ENCODE data around the gene PICK1.
A peak's percentile ranks its signal among the peaks of the same experiment; 100 is the strongest.

The PICK1 gene

GRCh38 chr22:38056969-38057891, at the start of gene PICK1:
Gene PICK1, plus strand, starts transcription at chr22:38057404. Its CDS starts 406 bp downstream, at chr22:38057810.
- peaks cover 12% of the 10 kb centered on the region for H3K4me1 Mint-ChIP-seq
- peak within 1 kb of the TSS; percentile 97 for H3K27ac Mint-ChIP-seq
- peak; percentile 84 for DNase-seq
- no peaks in the 10 kb centered on the region for H3K9me3 Mint-ChIP-seq
- peak; percentile 82 for ATAC-seq
- peak within 1 kb of the TSS; percentile 93 for H3K4me3 Mint-ChIP-seq
- H3K36me3 Mint-ChIP-seq (ENCODE audit: low read depth) = peaks cover 7% of the 10 kb centered on the region
- no peaks in the 10 kb centered on the region for H3K27me3 Mint-ChIP-seq

- ATAC-seq (no peak), DNase-seq (no peak)
- Mint-ChIP-seq H3K27ac (no peak overlapping the region), H3K9me3 (no peaks in the 10 kb centered on the region), H3K4me1 (peaks cover 5% of the 10 kb centered on the region), H3K27me3 (no peaks in the 10 kb centered on the region), H3K36me3 (ENCODE audit: low read depth) (no peaks in the 10 kb centered on the region), H3K4me3 (no peak overlapping the region)
Observed at GRCh38 chr22:38009000-38009806, 48.0 kb upstream of the PICK1 start.

GRCh38 chr22:38012604-38013072, 44.6 kb upstream of the PICK1 start:
- Mint-ChIP-seq H3K9me3 (no peaks in the 10 kb centered on the region), H3K27ac (no peak overlapping the region), H3K4me3 (no peak overlapping the region), H3K27me3 (no peaks in the 10 kb centered on the region), H3K36me3 (ENCODE audit: low read depth) (no peaks in the 10 kb centered on the region), H3K4me1 (peaks cover 5% of the 10 kb centered on the region)
- ATAC-seq = no peak
- DNase-seq = no peak

GRCh38 chr22:38014083-38014482, 43.1 kb upstream of the PICK1 start:
- Mint-ChIP-seq H3K27me3 (no peaks in the 10 kb centered on the region), H3K4me1 (peaks cover 2% of the 10 kb centered on the region)

DNA sequence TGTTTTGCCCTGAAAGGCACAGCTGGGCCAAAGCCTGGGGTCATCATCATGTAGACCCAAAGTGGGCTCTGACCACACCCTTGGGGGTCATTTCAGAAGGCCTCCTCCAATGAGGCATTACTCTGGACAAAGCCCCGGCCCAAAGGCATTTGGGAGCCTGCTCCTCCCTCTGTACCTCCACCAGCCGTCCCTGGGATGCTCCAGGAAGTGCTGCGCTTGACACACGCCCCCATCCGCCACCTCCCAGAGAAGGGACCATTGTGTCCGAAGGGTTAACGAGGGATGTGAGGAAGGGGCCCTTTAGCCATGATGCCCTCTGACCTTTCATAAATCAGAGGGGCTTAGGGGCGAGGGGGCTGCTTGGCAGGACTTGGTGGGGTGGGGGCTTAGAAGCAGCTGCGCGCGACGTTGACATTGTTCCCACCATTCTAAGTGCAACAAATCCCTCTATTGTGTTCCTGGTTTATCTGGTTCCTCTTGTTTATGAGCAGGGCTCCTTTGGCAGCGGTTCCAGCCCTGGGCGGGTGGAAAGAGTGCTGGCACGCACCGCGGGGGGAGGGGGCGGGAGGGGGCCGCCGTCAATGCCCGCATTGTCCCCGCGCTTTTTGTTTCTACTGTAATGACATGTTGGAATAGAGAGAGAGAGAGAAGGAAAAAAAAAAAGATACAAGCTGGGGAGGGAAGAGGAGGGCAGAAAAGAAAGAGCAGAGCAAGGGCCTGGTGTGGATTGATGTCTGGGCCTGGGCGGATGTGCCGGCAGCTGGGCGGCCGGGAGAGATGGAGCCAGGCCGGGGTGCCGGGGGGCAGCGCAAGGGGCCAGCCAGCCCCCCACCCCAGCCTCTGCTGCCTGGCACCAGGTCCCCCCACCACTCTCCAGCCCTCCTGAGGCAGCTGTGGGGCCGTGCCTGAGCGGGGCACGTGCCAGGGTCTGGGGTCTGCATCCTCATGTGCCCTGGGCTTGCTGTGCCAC, 40.7 kb upstream of the PICK1 start:
- no peaks in the 10 kb centered on the region for H3K4me1 Mint-ChIP-seq
- no peaks in the 10 kb centered on the region for H3K27me3 Mint-ChIP-seq
- no peak overlapping the region for H3K4me3 Mint-ChIP-seq
- no peaks in the 10 kb centered on the region for H3K9me3 Mint-ChIP-seq
- DNase-seq = no peak
- H3K27ac Mint-ChIP-seq = no peak overlapping the region
- H3K36me3 Mint-ChIP-seq (ENCODE audit: low read depth) = no peaks in the 10 kb centered on the region
- no peak for ATAC-seq

More at GRCh38 chr22:38014083-38014482, 43.1 kb upstream of the PICK1 start:
- no peak overlapping the region for H3K4me3 Mint-ChIP-seq
- no peak overlapping the region for H3K27ac Mint-ChIP-seq
- no peaks in the 10 kb centered on the region for H3K36me3 Mint-ChIP-seq (ENCODE audit: low read depth)
- H3K9me3 Mint-ChIP-seq = no peaks in the 10 kb centered on the region
- DNase-seq (no peak), ATAC-seq (no peak)

DNA sequence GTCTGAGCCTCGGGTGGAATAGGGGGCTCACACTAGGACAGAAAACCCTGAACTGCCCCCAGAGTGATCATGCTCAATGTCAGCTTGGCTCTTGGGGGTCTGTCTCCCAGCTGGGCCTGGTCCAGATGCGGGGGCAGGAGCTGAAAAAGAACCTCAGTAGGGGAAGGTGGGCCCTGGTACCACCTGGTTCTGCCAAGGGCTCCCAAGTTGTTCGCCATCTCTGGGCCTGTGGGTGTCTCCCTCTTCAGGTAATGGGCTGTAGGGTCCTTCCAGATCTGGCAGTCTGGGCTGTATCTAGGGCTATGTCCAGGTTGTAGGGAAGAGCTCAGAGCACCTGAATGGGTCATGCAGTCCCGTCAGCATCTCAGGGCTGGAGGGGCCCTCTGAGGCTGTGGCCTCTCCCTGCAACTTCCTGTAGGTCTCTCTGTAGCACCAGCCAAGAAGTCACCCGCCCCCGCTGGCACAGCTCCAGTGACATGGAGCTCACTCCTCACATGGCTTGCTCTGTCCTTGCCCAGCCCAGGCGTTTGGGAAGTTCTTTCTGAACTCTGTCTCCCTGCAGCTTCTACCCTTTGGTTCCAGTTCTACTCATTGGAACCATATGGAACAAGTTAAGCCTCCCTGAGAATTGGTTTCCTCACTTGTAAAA, 39.8 kb upstream of the PICK1 start:
- no peak for ATAC-seq
- Mint-ChIP-seq H3K4me3 (no peak overlapping the region), H3K4me1 (no peaks in the 10 kb centered on the region), H3K36me3 (ENCODE audit: low read depth) (no peaks in the 10 kb centered on the region), H3K9me3 (no peaks in the 10 kb centered on the region), H3K27ac (no peak overlapping the region), H3K27me3 (no peaks in the 10 kb centered on the region)
- no peak for DNase-seq

DNA sequence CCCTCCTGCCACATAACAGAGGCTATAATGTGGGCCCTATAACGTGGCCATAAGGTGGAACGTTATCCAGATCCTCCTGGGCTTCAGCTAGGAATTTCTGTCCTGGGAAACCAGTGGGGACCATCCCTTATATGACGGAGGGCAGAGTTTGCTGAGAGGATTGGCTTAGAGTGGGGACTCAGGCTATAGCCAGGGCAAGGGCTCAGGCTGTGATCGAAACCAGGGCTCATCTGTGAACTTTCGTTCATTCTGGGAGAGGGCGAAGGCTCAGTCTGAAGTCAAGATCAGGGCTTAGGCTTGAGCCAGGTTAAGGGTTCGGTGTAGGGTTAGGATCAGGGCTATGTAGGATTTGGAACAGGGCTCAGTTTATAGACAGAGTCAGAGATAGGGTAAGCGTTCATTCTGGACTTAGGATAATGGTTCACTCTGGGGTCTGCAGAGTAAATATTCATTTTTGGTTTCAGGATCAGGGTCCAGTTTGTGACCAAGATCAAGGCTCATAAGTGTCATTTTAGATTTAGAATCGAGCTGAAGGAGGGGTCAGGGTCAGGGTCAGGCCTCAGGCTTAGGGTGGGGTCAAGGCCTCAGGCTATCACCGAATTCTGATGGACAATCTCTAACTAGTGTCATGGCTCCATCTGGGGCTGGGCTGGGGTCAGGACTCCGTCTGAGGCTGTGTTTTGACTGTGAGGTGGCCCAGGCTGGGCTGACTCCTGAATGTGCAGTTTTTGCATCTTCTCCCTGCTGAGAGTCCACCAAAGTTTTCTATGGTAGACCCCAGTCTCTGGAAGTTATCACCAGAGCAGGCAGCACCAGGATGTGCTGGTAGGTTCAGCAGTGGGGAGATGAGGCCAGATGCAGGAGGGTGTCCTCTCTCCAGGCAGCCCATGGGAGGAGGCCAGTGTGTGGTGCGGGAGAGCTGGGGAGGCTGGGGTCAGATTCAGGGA, 39.0 kb upstream of the PICK1 start:
- no peak for ATAC-seq
- no peaks in the 10 kb centered on the region for H3K4me1 Mint-ChIP-seq
- DNase-seq = no peak
- no peak overlapping the region for H3K4me3 Mint-ChIP-seq
- no peaks in the 10 kb centered on the region for H3K9me3 Mint-ChIP-seq
- H3K27ac Mint-ChIP-seq = no peak overlapping the region
- H3K27me3 Mint-ChIP-seq = no peaks in the 10 kb centered on the region
- H3K36me3 Mint-ChIP-seq (ENCODE audit: low read depth) = no peaks in the 10 kb centered on the region

DNA sequence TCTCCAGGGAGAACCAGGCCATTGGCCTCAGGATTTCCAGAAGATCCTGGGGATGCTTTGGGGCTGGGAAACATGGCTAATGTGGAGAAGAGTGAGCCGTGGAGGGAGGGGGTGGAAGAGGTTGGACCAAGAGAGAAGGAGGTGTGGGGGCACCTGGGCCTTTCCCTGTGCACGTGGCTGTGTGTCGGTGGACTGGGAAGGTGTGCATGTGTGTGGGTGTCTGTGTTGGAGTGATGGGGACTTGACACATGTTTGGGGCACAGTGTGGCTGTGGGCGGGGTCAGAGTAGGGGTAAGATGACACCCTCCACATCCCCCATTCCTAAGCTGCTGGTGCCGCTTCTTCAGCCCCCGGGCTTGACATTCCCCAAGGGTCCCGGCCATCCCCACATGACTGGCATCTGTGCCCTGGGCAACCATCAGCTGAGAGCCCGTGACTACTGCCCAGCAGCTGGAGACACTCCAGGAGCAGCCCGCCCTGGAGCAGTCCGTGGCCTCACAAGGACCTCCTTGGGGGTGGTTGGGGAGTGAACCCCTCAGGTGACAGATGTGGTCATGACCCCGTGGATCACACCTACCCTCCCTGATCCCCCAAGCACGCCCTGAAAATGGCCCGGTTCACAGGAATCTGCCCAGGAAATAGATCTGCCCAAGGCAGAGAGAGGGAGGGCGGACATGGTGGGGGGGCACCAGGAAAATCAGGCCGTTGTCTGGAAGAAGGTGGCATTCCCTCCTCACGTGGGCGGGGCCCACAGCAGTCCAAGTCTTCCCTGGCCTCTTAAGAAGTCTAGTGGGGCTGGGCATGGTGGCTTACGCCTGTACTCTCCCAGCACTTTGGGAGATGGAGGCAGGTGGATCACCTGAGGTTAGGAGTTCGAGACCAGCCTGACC, 38.0 kb upstream of the PICK1 start:
- DNase-seq (no peak), ATAC-seq (no peak)
- no peaks in the 10 kb centered on the region for H3K4me1 Mint-ChIP-seq
- H3K27me3 Mint-ChIP-seq = no peaks in the 10 kb centered on the region
- H3K4me3 Mint-ChIP-seq = no peak overlapping the region
- H3K9me3 Mint-ChIP-seq = no peaks in the 10 kb centered on the region
- no peaks in the 10 kb centered on the region for H3K36me3 Mint-ChIP-seq (ENCODE audit: low read depth)
- H3K27ac Mint-ChIP-seq = no peak overlapping the region

DNA sequence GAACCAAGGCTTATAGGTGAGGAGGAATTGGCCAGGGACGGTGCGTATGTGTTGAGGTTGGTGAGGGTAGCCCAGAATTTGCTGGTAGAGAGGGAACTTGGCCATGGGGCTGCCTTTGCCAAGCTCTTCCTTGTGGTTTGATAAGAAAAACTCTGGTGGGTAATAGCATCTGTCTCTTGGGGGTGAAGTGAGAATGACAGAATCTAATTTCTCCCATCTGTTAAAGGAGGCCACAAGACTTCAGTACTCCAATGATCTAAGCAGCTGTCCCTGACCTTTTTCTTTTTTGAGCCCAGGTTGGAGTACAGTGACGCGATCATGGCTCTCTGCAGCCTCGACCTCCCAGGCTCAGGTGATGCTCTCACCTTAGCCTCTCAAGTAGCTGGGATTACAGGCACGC, 36.0 kb upstream of the PICK1 start:
- Mint-ChIP-seq H3K9me3 (no peaks in the 10 kb centered on the region), H3K36me3 (ENCODE audit: low read depth) (no peaks in the 10 kb centered on the region), H3K27ac (no peak overlapping the region), H3K4me3 (no peak overlapping the region), H3K27me3 (no peaks in the 10 kb centered on the region), H3K4me1 (no peaks in the 10 kb centered on the region)
- no peak for ATAC-seq
- DNase-seq = no peak

GRCh38 chr22:38023045-38023444, 34.2 kb upstream of the PICK1 start:
- no peaks in the 10 kb centered on the region for H3K4me1 Mint-ChIP-seq
- no peaks in the 10 kb centered on the region for H3K9me3 Mint-ChIP-seq
- no peaks in the 10 kb centered on the region for H3K36me3 Mint-ChIP-seq (ENCODE audit: low read depth)
- ATAC-seq = no peak
- H3K27ac Mint-ChIP-seq = no peak overlapping the region
- H3K27me3 Mint-ChIP-seq = no peaks in the 10 kb centered on the region
- H3K4me3 Mint-ChIP-seq = no peak overlapping the region
- no peak for DNase-seq

- Mint-ChIP-seq H3K9me3 (no peaks in the 10 kb centered on the region), H3K27ac (no peak overlapping the region), H3K27me3 (no peaks in the 10 kb centered on the region), H3K4me3 (no peak overlapping the region), H3K36me3 (ENCODE audit: low read depth) (no peaks in the 10 kb centered on the region), H3K4me1 (no peaks in the 10 kb centered on the region)
- DNase-seq (no peak), ATAC-seq (no peak)
Observed at GRCh38 chr22:38025514-38025913, 31.7 kb upstream of the PICK1 start.

Data from activated naive CD8-positive, alpha-beta T cell treated with anti-CD3 and anti-CD28 coated beads, Interleukin-2, amount 50 U/mL, for 24 hours (primary cell).